ENCODE measurements around the gene GET4. TPM values are rescaled to one million over a fixed set of nuclear protein-coding genes. Genes with fewer than 3 reads are reported as not detected.

The GET4 gene
- total and polyA plus RNA-seq, 2 experiments from 2014 or later = 26.3 to 26.8 TPM

GRCh38 chr7:929311-929711 lies 53.0 kb downstream of the GET4 start:
- in situ Hi-C loops (cut with MboI) = no loop called here
- Histone ChIP-seq H3K4me2 (ENCODE audit: unreplicated experiment) (no peak overlapping the region), H2AFZ (no peak overlapping the region), H3K9me2 (ENCODE audit: insufficient read depth) (no peaks in the 10 kb centered on the region), H3K79me2 (ENCODE audit: insufficient read depth) (no peaks in the 10 kb centered on the region), H4K20me1 (ENCODE audit: insufficient read depth) (no peaks in the 10 kb centered on the region), H3K27me3 (replicated peaks; ENCODE audit: insufficient read depth) (0 out of 2 replicates have a peak, but pooled peaks cover 4% of the 10 kb centered on the region), H3K4me3 (no peak overlapping the region), H3K9ac (no peak overlapping the region), H3K36me3 (ENCODE audit: low read depth) (no peaks in the 10 kb centered on the region), H3F3A (ENCODE audit: insufficient read depth) (no peaks in the 10 kb centered on the region), H3K9me3 (ENCODE audit: low read depth) (no peaks in the 10 kb centered on the region), H3K27ac (no peak overlapping the region), H3K4me1 (ENCODE audit: insufficient read depth) (0 out of 2 replicates have a peak, but pooled peaks cover 3% of the 10 kb centered on the region)
- peak; percentile 23 for DNase-seq
- TF ChIP-seq EZH2phosphoT487 (IDR thresholded peaks at IDR 0.05; ENCODE audit: insufficient read depth, low read depth) (no peak), EZH2 (IDR thresholded peaks at IDR 0.05; ENCODE audit: insufficient read depth, poor library complexity, severe bottlenecking) (no peak)
- WGBS, 2 experiments (ENCODE audit: low coverage in 1 of 2, low lambda C conversion rate in 2 of 2, missing lambda C conversion rate in 2 of 2) = 51 to 58% methylated on average over 14 of the region's 14 CpGs

GRCh38 chr7:930975-931758 lies 54.8 kb downstream of the GET4 start:
- no peaks in the 10 kb centered on the region for H3K4me1 ChIP-seq (ENCODE audit: insufficient read depth)
- no peak overlapping the region for H3K27ac ChIP-seq
- no peaks in the 10 kb centered on the region for H4K20me1 ChIP-seq (ENCODE audit: insufficient read depth)
- TF ChIP-seq EZH2 (IDR thresholded peaks at IDR 0.05; ENCODE audit: insufficient read depth, poor library complexity, severe bottlenecking) (no peak), EZH2phosphoT487 (IDR thresholded peaks at IDR 0.05; ENCODE audit: insufficient read depth, low read depth) (no peak)
- H3K9me2 ChIP-seq (ENCODE audit: insufficient read depth) = no peaks in the 10 kb centered on the region
- 0 out of 2 replicates have a peak, but pooled peaks cover 4% of the 10 kb centered on the region for H3K27me3 ChIP-seq (replicated peaks; ENCODE audit: insufficient read depth)
- no peaks in the 10 kb centered on the region for H3F3A ChIP-seq (ENCODE audit: insufficient read depth)
- no peak overlapping the region for H3K4me3 ChIP-seq
- WGBS, 2 experiments (ENCODE audit: low coverage in 1 of 2, low lambda C conversion rate in 2 of 2, missing lambda C conversion rate in 2 of 2) = 46% methylated on average over 22 to 29 of the region's 29 CpGs
- in situ Hi-C loops (cut with MboI) = no loop called here
- H3K36me3 ChIP-seq (ENCODE audit: low read depth) = no peaks in the 10 kb centered on the region
- no peaks in the 10 kb centered on the region for H3K79me2 ChIP-seq (ENCODE audit: insufficient read depth)
- DNase-seq = no peak
- no peak overlapping the region for H3K4me2 ChIP-seq (ENCODE audit: unreplicated experiment)
- no peak overlapping the region for H3K9ac ChIP-seq
- no peak overlapping the region for H2AFZ ChIP-seq
- no peaks in the 10 kb centered on the region for H3K9me3 ChIP-seq (ENCODE audit: low read depth)

GRCh38 chr7:931871-932650 lies 55.7 kb downstream of the GET4 start:
- Histone ChIP-seq H3K9me3 (ENCODE audit: low read depth) (no peaks in the 10 kb centered on the region), H3K79me2 (ENCODE audit: insufficient read depth) (no peaks in the 10 kb centered on the region), H3K36me3 (ENCODE audit: low read depth) (no peaks in the 10 kb centered on the region), H3K4me3 (no peak overlapping the region), H3K9me2 (ENCODE audit: insufficient read depth) (no peaks in the 10 kb centered on the region), H2AFZ (no peak overlapping the region), H3K9ac (no peak overlapping the region), H3K4me1 (ENCODE audit: insufficient read depth) (no peaks in the 10 kb centered on the region), H3K27me3 (replicated peaks; ENCODE audit: insufficient read depth) (0 out of 2 replicates have a peak, but pooled peaks cover 4% of the 10 kb centered on the region), H3F3A (ENCODE audit: insufficient read depth) (no peaks in the 10 kb centered on the region), H4K20me1 (ENCODE audit: insufficient read depth) (no peaks in the 10 kb centered on the region), H3K4me2 (ENCODE audit: unreplicated experiment) (no peak overlapping the region), H3K27ac (no peak overlapping the region)
- in situ Hi-C loops (cut with MboI) = no loop called here
- 65 to 72% methylated on average over 19 to 21 of the region's 21 CpGs for WGBS, 2 experiments (ENCODE audit: low coverage in 1 of 2, low lambda C conversion rate in 2 of 2, missing lambda C conversion rate in 2 of 2)
- DNase-seq = no peak
- no peak for TF ChIP-seq EZH2 (IDR thresholded peaks at IDR 0.05; ENCODE audit: insufficient read depth, poor library complexity, severe bottlenecking)
- no peak for TF ChIP-seq EZH2phosphoT487 (IDR thresholded peaks at IDR 0.05; ENCODE audit: insufficient read depth, low read depth)

GRCh38 chr7:932651-932975 lies 56.3 kb downstream of the GET4 start:
- Histone ChIP-seq H3K4me1 (ENCODE audit: insufficient read depth) (no peaks in the 10 kb centered on the region), H3K9ac (no peak overlapping the region), H3K9me2 (ENCODE audit: insufficient read depth) (no peaks in the 10 kb centered on the region), H3K27ac (no peak overlapping the region), H3K27me3 (replicated peaks; ENCODE audit: insufficient read depth) (0 out of 2 replicates have a peak, but pooled peaks cover 4% of the 10 kb centered on the region), H3K36me3 (ENCODE audit: low read depth) (no peaks in the 10 kb centered on the region), H2AFZ (no peak overlapping the region), H3K4me2 (ENCODE audit: unreplicated experiment) (no peak overlapping the region), H3F3A (ENCODE audit: insufficient read depth) (no peaks in the 10 kb centered on the region), H3K9me3 (ENCODE audit: low read depth) (no peaks in the 10 kb centered on the region), H4K20me1 (ENCODE audit: insufficient read depth) (no peaks in the 10 kb centered on the region), H3K79me2 (ENCODE audit: insufficient read depth) (no peaks in the 10 kb centered on the region), H3K4me3 (no peak overlapping the region)
- no peak for DNase-seq
- in situ Hi-C loops (cut with MboI) = no loop called here
- WGBS, 2 experiments (ENCODE audit: low coverage in 1 of 2, low lambda C conversion rate in 2 of 2, missing lambda C conversion rate in 2 of 2) = 81 to 82% methylated on average over 11 of the region's 11 CpGs
- no peak for TF ChIP-seq EZH2 (IDR thresholded peaks at IDR 0.05; ENCODE audit: insufficient read depth, poor library complexity, severe bottlenecking)
- TF ChIP-seq EZH2phosphoT487 (IDR thresholded peaks at IDR 0.05; ENCODE audit: insufficient read depth, low read depth) = no peak
